Panc1 (cell line): Measurements from ENCODE around the gene SALL3.

ENCODE experiments used
- POLR2AphosphoS5 ChIP-seq: IDR thresholded peaks from 2 replicates; pipeline ENCODE4 v1.6.1; 2012; ENCODE audit warnings: mild to moderate bottlenecking, low read depth, low read length, moderate library complexity
- TF ChIP-seq, protein P1 (sequence below): fragments of 450-650 bp; IDR thresholded peaks from 2 replicates; pipeline ENCODE4 v1.5.1; 2017; ENCODE audit warnings: mild to moderate bottlenecking

DNA sequence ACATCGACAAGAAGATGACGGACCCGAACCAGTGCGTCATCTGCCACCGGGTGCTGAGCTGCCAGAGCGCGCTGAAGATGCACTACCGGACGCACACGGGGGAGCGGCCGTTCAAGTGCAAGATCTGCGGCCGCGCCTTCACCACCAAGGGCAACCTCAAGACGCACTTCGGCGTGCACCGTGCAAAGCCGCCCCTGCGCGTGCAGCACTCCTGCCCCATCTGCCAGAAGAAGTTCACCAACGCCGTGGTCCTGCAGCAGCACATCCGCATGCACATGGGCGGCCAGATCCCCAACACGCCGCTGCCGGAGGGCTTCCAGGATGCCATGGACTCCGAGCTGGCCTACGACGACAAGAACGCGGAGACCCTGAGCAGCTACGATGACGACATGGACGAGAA is 14.4 kb downstream of the SALL3 start:
- TF ChIP-seq, protein P1, sequence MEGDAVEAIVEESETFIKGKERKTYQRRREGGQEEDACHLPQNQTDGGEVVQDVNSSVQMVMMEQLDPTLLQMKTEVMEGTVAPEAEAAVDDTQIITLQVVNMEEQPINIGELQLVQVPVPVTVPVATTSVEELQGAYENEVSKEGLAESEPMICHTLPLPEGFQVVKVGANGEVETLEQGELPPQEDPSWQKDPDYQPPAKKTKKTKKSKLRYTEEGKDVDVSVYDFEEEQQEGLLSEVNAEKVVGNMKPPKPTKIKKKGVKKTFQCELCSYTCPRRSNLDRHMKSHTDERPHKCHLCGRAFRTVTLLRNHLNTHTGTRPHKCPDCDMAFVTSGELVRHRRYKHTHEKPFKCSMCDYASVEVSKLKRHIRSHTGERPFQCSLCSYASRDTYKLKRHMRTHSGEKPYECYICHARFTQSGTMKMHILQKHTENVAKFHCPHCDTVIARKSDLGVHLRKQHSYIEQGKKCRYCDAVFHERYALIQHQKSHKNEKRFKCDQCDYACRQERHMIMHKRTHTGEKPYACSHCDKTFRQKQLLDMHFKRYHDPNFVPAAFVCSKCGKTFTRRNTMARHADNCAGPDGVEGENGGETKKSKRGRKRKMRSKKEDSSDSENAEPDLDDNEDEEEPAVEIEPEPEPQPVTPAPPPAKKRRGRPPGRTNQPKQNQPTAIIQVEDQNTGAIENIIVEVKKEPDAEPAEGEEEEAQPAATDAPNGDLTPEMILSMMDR, result no peak
- TF ChIP-seq POLR2AphosphoS5, result no peak
